RWPE2 (cell line): ENCODE measurements around the gene RALGPS2.

Experiments used
- ATAC-seq: fragments of 200-7000 bp; cut with Tn5 transposase; 3 replicates; pipeline ENCODE4 v1.9.1; 2021; ENCODE audit warnings: low read depth
- DNase-seq: peaks from one replicate; pipeline ENCODE4 v3.0.0-alpha.2; 2020; ENCODE audit warnings: low spot score
- H3K27ac ChIP-seq: fragments of 450-650 bp; 2 replicates; pipeline ENCODE4 v1.5.1; 2017; ENCODE audit warnings: mild to moderate bottlenecking; ENCODE audit not compliant: poor library complexity, severe bottlenecking
- H3K27me3 ChIP-seq: fragments of 250-450 bp; sonication (Bioruptor Pico); 2 replicates; pipeline ENCODE4 v1.5.1; 2021; ENCODE audit warnings: mild to moderate bottlenecking, moderate library complexity; ENCODE audit not compliant: insufficient read depth, poor library complexity, severe bottlenecking
- H3K36me3 ChIP-seq: fragments of 250-450 bp; sonication (Bioruptor Pico); 2 replicates; pipeline ENCODE4 v1.5.1; 2020; ENCODE audit warnings: low read depth, mild to moderate bottlenecking, moderate library complexity
- H3K4me1 ChIP-seq: fragments of 250-450 bp; sonication (Bioruptor Pico); 2 replicates; pipeline ENCODE4 v1.5.1; 2021; ENCODE audit warnings: mild to moderate bottlenecking, moderate library complexity; ENCODE audit not compliant: insufficient read depth, poor library complexity, severe bottlenecking
- H3K4me3 ChIP-seq: fragments of 250-450 bp; sonication (Bioruptor Pico); 2 replicates; pipeline ENCODE4 v1.5.1; 2021; ENCODE audit warnings: mild to moderate bottlenecking, moderate library complexity; ENCODE audit not compliant: severe bottlenecking
- H3K9me3 ChIP-seq: fragments of 250-450 bp; sonication (Bioruptor Pico); 2 replicates; pipeline ENCODE4 v1.5.1; 2021; ENCODE audit warnings: mild to moderate bottlenecking, moderate library complexity; ENCODE audit not compliant: severe bottlenecking
- CTCF ChIP-seq: fragments of 450-650 bp; IDR thresholded peaks from one replicate; pipeline ENCODE4 v1.5.1; 2017; ENCODE audit warnings: mild to moderate bottlenecking, moderate library complexity; ENCODE audit not compliant: poor library complexity, severe bottlenecking

The RALGPS2 gene

GRCh38 chr1:178724728-178725465 is at the start of gene RALGPS2:
Gene RALGPS2 (plus strand): TSS chr1:178725244. CDS start chr1:178776765, 51,521 bp downstream.
- ATAC-seq (peak; percentile 71), DNase-seq (peak; percentile 61)
- no peak for TF ChIP-seq CTCF
- H3K4me1 ChIP-seq: peaks cover 14% of the 10 kb centered on the region
- peak within 1 kb of the TSS; percentile 71 for H3K27ac ChIP-seq
- no peaks in the 10 kb centered on the region for H3K27me3 ChIP-seq
- H3K9me3 ChIP-seq: no peaks in the 10 kb centered on the region
- H3K36me3 ChIP-seq: no peaks in the 10 kb centered on the region
- peak within 1 kb of the TSS; percentile 70 for H3K4me3 ChIP-seq

GRCh38 chr1:178679237-178679636 is 45.8 kb upstream of the RALGPS2 start:
- DNase-seq (no peak), ATAC-seq (no peak)
- H3K27me3 ChIP-seq: no peaks in the 10 kb centered on the region
- no peak for TF ChIP-seq CTCF
- no peaks in the 10 kb centered on the region for H3K36me3 ChIP-seq
- peaks cover 23% of the 10 kb centered on the region for H3K4me1 ChIP-seq
- H3K4me3 ChIP-seq: no peak overlapping the region
- H3K9me3 ChIP-seq: no peaks in the 10 kb centered on the region
- no peak overlapping the region for H3K27ac ChIP-seq

GRCh38 chr1:178682429-178682828 is 42.6 kb upstream of the RALGPS2 start:
- 0 out of 3 replicates have a peak, but pooled peaks have one; percentile 16 for ATAC-seq
- Histone ChIP-seq H3K27ac (peak overlapping the region; percentile 71), H3K4me1 (peaks cover 41% of the 10 kb centered on the region)

GRCh38 chr1:178682886-178683285 is 42.2 kb upstream of the RALGPS2 start:
- H3K4me3 ChIP-seq: no peak overlapping the region
- TF ChIP-seq CTCF: no peak
- peak overlapping the region; percentile 71 for H3K27ac ChIP-seq
- DNase-seq (no peak), ATAC-seq (no peak)
- no peaks in the 10 kb centered on the region for H3K36me3 ChIP-seq
- H3K27me3 ChIP-seq: no peaks in the 10 kb centered on the region
- H3K9me3 ChIP-seq: no peaks in the 10 kb centered on the region
- peaks cover 41% of the 10 kb centered on the region for H3K4me1 ChIP-seq

More at GRCh38 chr1:178682429-178682828, 42.6 kb upstream of the RALGPS2 start:
- TF ChIP-seq CTCF: no peak
- H3K36me3 ChIP-seq: no peaks in the 10 kb centered on the region
- no peak for DNase-seq
- no peak overlapping the region for H3K4me3 ChIP-seq
- H3K9me3 ChIP-seq: no peaks in the 10 kb centered on the region
- H3K27me3 ChIP-seq: no peaks in the 10 kb centered on the region

GRCh38 chr1:178683291-178683690 is 41.8 kb upstream of the RALGPS2 start:
- ATAC-seq (no peak), DNase-seq (no peak)
- H3K4me1 ChIP-seq: peaks cover 41% of the 10 kb centered on the region
- H3K27me3 ChIP-seq: no peaks in the 10 kb centered on the region
- peak overlapping the region; percentile 71 for H3K27ac ChIP-seq
- no peak for TF ChIP-seq CTCF
- H3K4me3 ChIP-seq: no peak overlapping the region
- no peaks in the 10 kb centered on the region for H3K36me3 ChIP-seq
- no peaks in the 10 kb centered on the region for H3K9me3 ChIP-seq
